Naive B cell (primary cell): ENCODE data around the gene TMEM135. TPM values are rescaled to one million over a fixed set of nuclear protein-coding genes. Genes with fewer than 3 reads are reported as not detected.
"Not testable (repeated sequence)": the region's sequence is repeated elsewhere in the genome, so short reads cannot be mapped to it uniquely, and the experiment has no call there.

ENCODE experiments used
- ATAC-seq, 2 donors: fragments of 150-1000 bp; cut with Tn5 transposase; 2 replicates each; pipeline ENCODE4 v1.10.0; 2021; ENCODE audit warnings: low read depth in 2 of 2, mild to moderate bottlenecking in 2 of 2, moderate library complexity in 2 of 2
- DNase-seq: peaks from one replicate; pipeline ENCODE4 v3.0.0; 2022
- H3K27ac Mint-ChIP-seq, 6 donors: one replicate each; pipeline ENCODE4 v1.8.0; 2020 to 2022; ENCODE audit warnings: mild to moderate bottlenecking in 6 of 6, mixed read lengths in 6 of 6, moderate library complexity in 5 of 6, inconsistent platforms in 2 of 6
- H3K27me3 Mint-ChIP-seq, 3 donors: one replicate each; pipeline ENCODE4 v1.8.0; 2021 to 2022; ENCODE audit warnings: mixed read lengths in 3 of 3, mild to moderate bottlenecking in 1 of 3
- H3K36me3 Mint-ChIP-seq, 2 donors: one replicate each; pipeline ENCODE4 v1.8.0; 2020 to 2022; ENCODE audit warnings: mixed read lengths in 2 of 2, inconsistent platforms in 1 of 2, mild to moderate bottlenecking in 1 of 2
- H3K4me1 Mint-ChIP-seq, 3 donors: one replicate each; pipeline ENCODE4 v1.8.0; 2020 to 2022; ENCODE audit warnings: mixed read lengths in 3 of 3, inconsistent platforms in 1 of 3, mild to moderate bottlenecking in 1 of 3, moderate library complexity in 1 of 3
- H3K4me3 Mint-ChIP-seq, 8 donors: one replicate each; pipeline ENCODE4 v1.8.0; 2020 to 2022; ENCODE audit warnings: mild to moderate bottlenecking in 8 of 8, mixed read lengths in 8 of 8, moderate library complexity in 8 of 8, inconsistent platforms in 2 of 8
- H3K9me3 Mint-ChIP-seq, 7 donors: one replicate each; pipeline ENCODE4 v1.8.0; 2020 to 2022; ENCODE audit warnings: mixed read lengths in 7 of 7, mild to moderate bottlenecking in 5 of 7, inconsistent platforms in 2 of 7, moderate library complexity in 1 of 7
- polyA plus RNA-seq, 6 donors: library from polyadenylated mRNA; unstranded; fragments of 300-500 nt; fragmentation: Illumina TruSeq; gene quantifications; one replicate each; pipeline ENCODE4 v1.2.3, GENCODE V29; 2021; ENCODE audit warnings: low read depth in 6 of 6

Gene TMEM135
- polyA plus RNA-seq, 6 donors from 2014 or later, result 1.1 to 12.2 (median 4.2) TPM

DNA sequence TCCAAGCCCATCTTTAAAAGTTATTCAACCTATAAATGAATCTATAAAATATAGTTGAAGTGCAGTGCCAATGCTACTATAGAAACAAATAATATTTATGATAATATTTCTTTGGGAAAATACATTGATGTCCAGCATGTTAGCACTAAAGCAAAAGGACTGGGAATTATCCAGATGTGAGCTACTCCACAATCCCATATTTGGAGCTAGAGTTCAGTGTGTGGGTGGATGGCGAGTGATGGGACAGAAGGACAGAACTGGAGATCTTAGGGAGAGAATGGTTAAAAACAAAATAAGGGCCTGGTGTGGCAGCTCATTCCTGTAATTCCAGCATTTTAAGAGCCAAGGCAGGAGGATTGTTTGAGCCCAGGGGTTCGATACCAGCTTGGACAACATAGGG is 216.8 kb downstream of the TMEM135 start:
- Mint-ChIP-seq H3K4me3 (peak overlapping the region in 1 of 8 donors; percentile 70), H3K27ac (peak overlapping the region in 2 of 6 donors; percentile 8 to 68), H3K9me3 (no peaks in the 10 kb centered on the region), H3K36me3 (no peaks in the 10 kb centered on the region), H3K4me1 (peaks cover 10 to 13% (median 11%) of the 10 kb centered on the region in 3 donors), H3K27me3 (no peaks in the 10 kb centered on the region)
- DNase-seq (no peak), ATAC-seq (no peak)

DNA sequence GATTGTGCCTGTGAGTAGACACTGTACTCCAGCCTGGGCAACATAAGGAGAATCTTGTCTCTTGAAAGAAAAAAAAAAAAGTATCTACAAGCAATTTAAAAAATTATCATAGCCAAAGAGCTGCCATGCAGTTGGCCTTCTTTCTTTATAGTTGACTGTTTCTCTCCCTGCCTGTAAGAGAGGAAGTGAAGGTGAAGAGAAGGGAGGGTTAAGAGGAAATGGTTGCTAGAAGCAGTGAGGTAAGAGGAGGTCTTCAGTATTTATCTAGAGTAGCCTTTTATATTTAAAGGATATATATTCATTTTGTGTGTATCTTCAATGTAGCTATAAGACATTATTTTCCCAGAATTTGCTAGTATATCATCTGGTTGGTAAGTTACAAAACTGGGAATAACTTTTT is 217.9 kb downstream of the TMEM135 start:
- no peak overlapping the region for H3K27ac Mint-ChIP-seq
- H3K9me3 Mint-ChIP-seq, result no peaks in the 10 kb centered on the region
- peaks cover 10 to 13% (median 11%) of the 10 kb centered on the region in 3 donors for H3K4me1 Mint-ChIP-seq
- ATAC-seq (peak in 1 of 2 donors; percentile 69), DNase-seq (no peak)
- H3K36me3 Mint-ChIP-seq, result no peaks in the 10 kb centered on the region
- H3K27me3 Mint-ChIP-seq, result no peaks in the 10 kb centered on the region
- H3K4me3 Mint-ChIP-seq, result no peak overlapping the region

DNA sequence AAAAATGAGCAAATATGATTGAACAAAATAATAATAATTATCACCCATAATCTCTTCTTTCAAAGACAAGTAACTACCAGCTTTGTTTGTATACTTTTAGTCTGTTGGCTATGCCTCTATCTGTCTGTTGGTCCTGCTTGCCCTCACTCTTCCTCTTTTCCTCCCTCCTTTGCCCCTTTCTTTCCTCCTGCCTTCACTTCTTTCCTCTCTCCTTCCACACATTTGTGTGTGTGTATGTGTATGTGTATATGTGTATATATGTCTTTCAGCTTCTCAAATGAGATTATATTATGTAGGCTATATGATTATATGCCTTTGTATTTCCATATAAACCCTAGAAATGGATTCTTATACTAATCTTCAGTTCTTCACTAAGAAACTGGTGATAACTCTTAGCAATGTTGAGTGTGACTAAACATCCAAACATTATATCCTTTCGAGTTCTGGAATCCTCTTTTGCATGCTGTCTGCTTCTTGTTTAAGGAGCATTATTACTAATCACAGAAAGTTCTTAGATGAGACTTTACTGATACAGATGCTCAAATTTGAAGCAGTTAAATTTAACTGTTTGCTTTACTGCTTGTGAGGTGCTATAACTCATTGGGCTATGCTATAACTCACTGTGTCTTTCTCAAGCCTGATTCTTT is 219.1 kb downstream of the TMEM135 start:
- DNase-seq, result no peak
- no peaks in the 10 kb centered on the region for H3K9me3 Mint-ChIP-seq

DNA sequence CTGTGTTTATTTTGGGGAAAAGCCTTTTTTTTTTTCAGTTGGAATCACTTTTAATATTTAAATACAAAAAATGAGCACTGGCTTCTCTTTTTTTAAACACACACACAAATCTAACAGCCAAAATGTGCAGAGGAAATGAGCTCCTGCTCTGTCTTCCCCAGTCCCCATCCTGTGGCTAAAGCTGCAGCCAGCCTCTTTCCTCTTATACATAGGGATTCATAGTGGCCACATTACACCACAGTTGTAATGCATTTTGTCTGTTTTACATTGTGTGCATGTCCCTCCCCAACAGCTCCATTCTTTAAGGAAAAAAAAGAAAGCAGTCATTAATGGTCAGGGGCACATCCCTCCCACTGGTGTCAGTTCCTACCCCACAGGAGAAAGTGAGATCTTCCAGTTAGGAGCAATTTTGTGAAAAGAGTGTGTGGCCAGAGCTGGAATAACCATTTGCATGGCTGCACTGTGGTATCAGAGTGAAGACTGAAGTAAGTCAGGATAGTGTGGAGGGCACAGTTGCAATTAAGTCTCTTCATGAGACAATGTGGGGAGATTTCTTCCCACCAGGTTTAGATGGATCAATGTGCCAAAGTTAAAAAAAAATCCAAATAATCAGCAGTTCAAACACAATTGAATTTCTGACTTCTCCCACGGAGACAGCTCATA is 220.6 kb downstream of the TMEM135 start:
- Mint-ChIP-seq H3K9me3 (no peaks in the 10 kb centered on the region), H3K4me1 (peaks cover 5 to 13% (median 11%) of the 10 kb centered on the region in 3 donors), H3K4me3 (no peak overlapping the region), H3K36me3 (no peaks in the 10 kb centered on the region), H3K27ac (peak overlapping the region in 1 of 6 donors; percentile 60), H3K27me3 (no peaks in the 10 kb centered on the region)
- ATAC-seq, result no peak
- DNase-seq, result no peak

More for the DNA sequence above, 219.1 kb downstream of the TMEM135 start:
- H3K36me3 Mint-ChIP-seq, result no peaks in the 10 kb centered on the region
- no peak overlapping the region for H3K27ac Mint-ChIP-seq
- no peak overlapping the region for H3K4me3 Mint-ChIP-seq
- peaks cover 7 to 13% (median 11%) of the 10 kb centered on the region in 3 donors for H3K4me1 Mint-ChIP-seq
- no peak for ATAC-seq
- no peaks in the 10 kb centered on the region for H3K27me3 Mint-ChIP-seq

DNA sequence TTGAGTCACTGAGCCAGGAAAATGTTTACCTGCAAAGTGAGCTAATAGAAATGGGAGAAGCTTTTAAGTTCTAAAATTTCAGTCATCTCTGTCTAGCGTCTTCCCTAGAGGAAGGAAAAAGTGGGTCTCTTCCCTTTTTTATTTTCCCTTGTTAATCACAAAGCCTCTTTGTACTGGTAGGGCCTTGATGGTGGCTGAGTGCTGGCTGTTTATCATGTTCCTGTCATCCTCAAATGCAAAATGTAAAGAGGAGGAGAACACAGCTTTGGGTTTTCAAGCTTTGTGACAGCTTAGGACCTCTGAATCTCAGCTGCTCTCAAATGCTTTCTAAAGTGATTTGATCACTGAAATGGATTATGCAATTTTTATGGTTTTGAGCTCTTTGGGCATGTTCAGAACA is 222.0 kb downstream of the TMEM135 start:
- Mint-ChIP-seq H3K9me3 (no peaks in the 10 kb centered on the region), H3K27ac (peak overlapping the region in 1 of 6 donors; percentile 16), H3K4me1 (peaks cover 5 to 11% (median 8%) of the 10 kb centered on the region in 3 donors), H3K4me3 (no peak overlapping the region), H3K36me3 (no peaks in the 10 kb centered on the region), H3K27me3 (no peaks in the 10 kb centered on the region)
- DNase-seq (no peak), ATAC-seq (no peak)

DNA sequence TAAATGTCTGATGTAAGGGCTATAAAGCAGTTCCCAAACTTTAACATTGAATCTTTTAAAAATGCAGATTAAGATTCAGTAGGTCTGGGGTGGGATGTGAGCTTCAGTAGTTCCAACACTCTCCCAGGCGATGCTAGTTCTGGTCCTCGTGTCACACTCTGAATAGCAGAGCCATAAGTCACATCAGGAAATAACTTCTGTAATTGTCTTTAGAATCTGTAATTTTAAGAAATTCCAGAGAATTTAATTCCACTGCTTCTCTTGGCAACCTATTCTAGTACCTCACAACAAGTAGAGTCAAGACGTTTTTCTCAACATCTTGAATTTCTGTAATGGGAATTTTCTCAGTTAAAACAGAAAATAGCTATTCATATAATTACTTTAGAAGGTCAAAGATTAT is 223.1 kb downstream of the TMEM135 start:
- no peaks in the 10 kb centered on the region for H3K36me3 Mint-ChIP-seq
- H3K4me1 Mint-ChIP-seq, result peaks cover 0 to under 1% (median 0%) of the 10 kb centered on the region in 3 donors
- ATAC-seq (no peak), DNase-seq (no peak)
- no peak overlapping the region for H3K4me3 Mint-ChIP-seq
- H3K9me3 Mint-ChIP-seq, result no peaks in the 10 kb centered on the region
- H3K27ac Mint-ChIP-seq, result no peak overlapping the region
- no peaks in the 10 kb centered on the region for H3K27me3 Mint-ChIP-seq

DNA sequence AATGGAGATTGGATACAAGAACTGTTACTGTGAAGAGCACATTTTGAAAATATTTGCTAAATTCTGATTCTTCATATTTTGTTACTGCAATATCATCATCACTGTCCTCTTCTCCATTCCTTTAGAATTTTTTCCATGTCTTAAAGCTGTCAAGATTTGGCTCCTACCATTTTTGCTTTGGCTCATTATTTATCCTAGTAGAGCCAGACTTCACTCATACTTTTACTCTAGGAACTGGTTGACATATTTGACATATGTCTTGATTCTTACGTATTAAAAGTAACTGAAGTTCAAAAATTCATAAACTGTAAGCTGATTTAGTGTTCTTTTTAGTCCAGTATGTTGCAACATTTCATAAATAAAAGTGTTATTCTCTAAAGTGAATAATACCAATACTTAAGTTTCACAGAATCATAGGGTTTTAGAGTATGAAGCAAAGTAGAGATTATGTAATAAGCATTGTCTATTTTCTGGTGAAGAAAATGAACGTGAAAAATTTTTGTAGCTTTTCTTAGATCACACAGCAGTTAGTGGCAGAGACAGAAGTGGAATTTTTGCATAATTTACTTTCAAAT is 225.6 kb downstream of the TMEM135 start:
- Mint-ChIP-seq H3K27me3 (no peaks in the 10 kb centered on the region), H3K9me3 (no peaks in the 10 kb centered on the region), H3K4me3 (no peak overlapping the region), H3K36me3 (no peaks in the 10 kb centered on the region), H3K4me1 (no peaks in the 10 kb centered on the region), H3K27ac (peak overlapping the region in 1 of 6 donors; percentile 77)
- DNase-seq (no peak), ATAC-seq (no peak)

DNA sequence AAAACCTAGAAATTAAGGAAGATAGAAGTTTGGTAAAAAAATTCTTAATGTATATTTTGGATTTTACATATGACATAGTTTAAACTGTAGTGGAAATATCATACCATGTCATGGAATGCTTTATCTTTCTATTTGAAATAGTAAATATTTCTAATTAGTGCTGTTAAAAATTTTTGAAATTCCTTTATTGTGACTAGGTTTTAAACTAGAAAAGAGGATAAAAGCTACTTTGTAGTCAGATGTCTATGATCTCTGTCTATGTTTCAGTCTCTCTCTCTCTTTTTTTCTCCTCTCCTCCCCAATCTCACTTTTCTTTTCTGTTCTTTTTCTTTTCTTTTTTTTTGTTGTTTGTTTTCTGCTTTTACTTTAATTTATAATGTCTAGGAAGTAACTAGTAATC is 226.2 kb downstream of the TMEM135 start:
- no peak for DNase-seq
- no peak for ATAC-seq
- Mint-ChIP-seq H3K27ac (no peak overlapping the region), H3K27me3 (no peaks in the 10 kb centered on the region), H3K36me3 (no peaks in the 10 kb centered on the region), H3K4me3 (no peak overlapping the region), H3K9me3 (no peaks in the 10 kb centered on the region), H3K4me1 (no peaks in the 10 kb centered on the region)

DNA sequence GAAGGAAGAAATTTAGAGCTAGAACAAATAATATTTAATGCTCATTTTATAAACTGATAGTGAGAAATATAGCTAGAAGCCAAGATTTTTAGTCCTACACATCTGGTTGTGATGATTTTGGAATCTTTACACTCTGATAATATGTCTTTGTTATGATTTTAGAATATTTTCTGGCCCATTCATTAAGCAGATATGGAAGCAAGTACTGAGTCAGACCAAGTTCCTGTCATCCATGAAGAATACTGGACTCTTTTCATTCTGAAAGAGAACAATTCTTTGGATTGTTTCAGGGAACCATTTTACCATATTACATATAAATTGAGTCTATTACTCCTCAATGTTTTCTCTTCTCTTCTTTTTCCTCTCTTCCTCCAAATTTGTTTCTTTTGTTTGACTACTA is 227.4 kb downstream of the TMEM135 start:
- no peaks in the 10 kb centered on the region for H3K27me3 Mint-ChIP-seq
- ATAC-seq (no peak), DNase-seq (no peak)
- H3K4me1 Mint-ChIP-seq, result no peaks in the 10 kb centered on the region
- no peaks in the 10 kb centered on the region for H3K36me3 Mint-ChIP-seq
- no peak overlapping the region for H3K4me3 Mint-ChIP-seq
- H3K9me3 Mint-ChIP-seq, result no peaks in the 10 kb centered on the region
- H3K27ac Mint-ChIP-seq, result peak overlapping the region in 1 of 6 donors; percentile 11

DNA sequence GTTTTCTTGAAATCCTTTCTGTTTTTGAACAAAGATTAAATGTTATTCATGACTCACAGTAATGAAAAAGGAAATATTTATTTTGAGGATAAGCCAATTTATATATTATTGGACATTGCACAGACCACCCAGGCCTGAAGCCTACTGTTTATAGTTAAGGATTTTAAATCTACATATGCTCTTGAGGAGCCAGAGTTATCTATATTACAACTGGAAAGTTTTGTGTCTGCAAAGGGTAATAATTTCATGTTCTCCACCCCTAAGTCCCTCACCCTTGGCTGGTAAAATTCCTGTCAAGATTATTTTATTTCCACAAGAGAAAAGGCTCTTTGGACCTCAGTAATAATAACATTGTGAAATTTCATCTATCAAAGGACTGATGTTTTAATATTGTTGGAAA is 228.2 kb downstream of the TMEM135 start:
- Mint-ChIP-seq H3K27me3 (no peaks in the 10 kb centered on the region), H3K4me3 (no peak overlapping the region), H3K4me1 (no peaks in the 10 kb centered on the region), H3K9me3 (no peaks in the 10 kb centered on the region), H3K36me3 (no peaks in the 10 kb centered on the region), H3K27ac (no peak overlapping the region)
- DNase-seq, result no peak
- no peak for ATAC-seq

DNA sequence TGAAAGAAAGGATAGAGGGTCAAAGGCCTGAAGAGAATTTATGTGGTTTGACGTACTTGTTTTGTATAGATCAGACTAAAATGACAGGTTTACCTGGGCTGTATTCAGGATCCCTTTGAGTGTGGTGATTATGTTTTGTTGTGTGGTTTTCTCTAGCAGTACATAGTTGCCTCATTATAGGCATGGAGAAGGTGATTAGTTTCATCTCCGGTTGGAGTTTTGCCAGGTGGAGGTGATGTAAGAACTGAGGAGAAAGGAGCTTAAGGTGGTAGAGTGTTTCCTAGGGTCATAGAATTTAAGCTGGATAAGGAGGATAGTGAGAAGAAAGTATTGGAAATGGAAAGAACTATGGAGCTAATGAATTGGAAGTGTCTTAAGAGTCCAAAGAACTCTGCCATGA is 229.0 kb downstream of the TMEM135 start:
- Mint-ChIP-seq H3K36me3 (no peaks in the 10 kb centered on the region), H3K9me3 (no peaks in the 10 kb centered on the region), H3K4me3 (no peak overlapping the region), H3K4me1 (no peaks in the 10 kb centered on the region), H3K27me3 (no peaks in the 10 kb centered on the region), H3K27ac (no peak overlapping the region)
- DNase-seq (no peak), ATAC-seq (no peak)

DNA sequence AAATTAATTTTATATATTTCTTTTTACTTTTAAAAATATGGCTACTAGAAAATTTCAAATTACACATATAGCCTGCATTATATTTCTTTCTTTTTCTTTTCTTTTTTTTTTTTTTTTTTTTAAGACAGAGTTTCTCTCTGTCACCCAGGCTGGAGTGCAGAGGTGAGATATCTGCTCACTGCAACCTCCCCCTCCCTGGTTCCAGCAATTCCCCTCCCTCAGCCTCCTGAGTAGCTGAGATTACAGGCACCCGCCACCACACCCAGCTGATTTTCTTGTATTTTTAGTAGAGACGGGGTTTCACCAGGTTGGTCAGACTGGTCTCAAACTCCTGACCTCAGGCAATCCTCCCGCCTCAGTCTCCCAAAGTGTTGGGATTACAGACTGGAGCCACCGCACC is 234.2 kb downstream of the TMEM135 start:
- not testable (repeated sequence) for H3K27ac Mint-ChIP-seq, H3K4me3 Mint-ChIP-seq, H3K4me1 Mint-ChIP-seq, DNase-seq, ATAC-seq, H3K9me3 Mint-ChIP-seq, H3K36me3 Mint-ChIP-seq, H3K27me3 Mint-ChIP-seq

DNA sequence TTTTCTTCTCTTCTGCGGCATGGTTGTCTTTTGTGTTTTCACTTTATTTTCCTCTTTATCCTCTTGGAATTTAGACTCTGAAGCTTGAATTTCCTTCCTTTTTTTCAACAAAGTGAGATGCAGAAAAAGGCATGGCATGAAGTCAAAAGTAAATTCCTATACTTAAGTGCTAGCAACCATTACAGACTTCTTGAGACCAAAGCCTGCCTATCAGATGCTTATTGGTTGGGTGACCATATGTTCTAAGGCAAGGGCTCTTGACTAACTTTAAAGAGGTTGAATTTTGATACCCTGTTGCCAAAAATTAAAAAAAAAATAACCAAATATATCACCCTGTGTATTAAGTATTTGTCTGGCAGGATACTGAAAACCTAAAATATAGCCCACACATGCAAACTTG is 237.4 kb downstream of the TMEM135 start:
- Mint-ChIP-seq H3K36me3 (no peaks in the 10 kb centered on the region), H3K4me1 (no peaks in the 10 kb centered on the region), H3K27ac (no peak overlapping the region), H3K4me3 (no peak overlapping the region), H3K9me3 (no peaks in the 10 kb centered on the region), H3K27me3 (no peaks in the 10 kb centered on the region)
- DNase-seq (no peak), ATAC-seq (no peak)

DNA sequence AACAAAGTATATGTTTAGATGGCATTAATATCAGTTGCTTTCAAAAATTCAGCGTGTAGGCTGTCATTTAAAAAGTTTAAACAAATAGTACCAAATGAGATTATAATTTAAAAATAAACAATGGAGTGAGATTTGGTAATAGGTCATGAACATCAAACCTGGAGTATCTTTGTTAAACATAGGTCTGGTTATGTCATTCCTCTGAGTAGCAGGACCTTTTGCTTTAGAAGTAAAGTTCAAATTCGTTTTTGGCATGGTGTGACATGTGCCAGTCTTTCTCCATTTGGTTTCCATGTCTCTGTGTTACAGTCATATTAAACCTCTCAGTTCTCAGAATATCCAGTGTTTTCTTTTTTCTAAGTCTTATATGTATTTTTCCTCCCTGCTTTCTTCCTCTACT is 242.4 kb downstream of the TMEM135 start:
- Mint-ChIP-seq H3K9me3 (no peaks in the 10 kb centered on the region), H3K27ac (peak overlapping the region in 2 of 6 donors; percentile 75 to 84), H3K27me3 (no peaks in the 10 kb centered on the region), H3K4me3 (peak overlapping the region in 1 of 8 donors; percentile 66), H3K4me1 (no peaks in the 10 kb centered on the region), H3K36me3 (no peaks in the 10 kb centered on the region)
- no peak for DNase-seq
- no peak for ATAC-seq
